HL-60 (cell line): ENCODE data around the gene CNST.

Experiments used
- DNase-seq, 2 experiments: peaks; one replicate each; pipeline ENCODE4 v3.0.0-alpha.2; 2010 to 2020; ENCODE audit warnings: low read depth in 1 of 2, low spot score in 1 of 2
- H3K27ac ChIP-seq: fragments of 250-450 bp; sonication (Bioruptor Pico); replicated peaks from 2 replicates; pipeline ENCODE4 v1.5.1; 2020; ENCODE audit warnings: mild to moderate bottlenecking, moderate library complexity
- H3K27me3 ChIP-seq: fragments of 250-450 bp; sonication (Bioruptor Pico); 2 replicates; pipeline ENCODE4 v1.5.1; 2021; ENCODE audit warnings: mild to moderate bottlenecking, moderate library complexity; ENCODE audit not compliant: insufficient read depth, poor library complexity, severe bottlenecking
- H3K4me3 ChIP-seq: replicated peaks from 2 replicates; pipeline ENCODE4 v1.5.1; 2011; ENCODE audit warnings: mild to moderate bottlenecking, control low read depth, low read length; ENCODE audit not compliant: insufficient read depth
- CTCF ChIP-seq: IDR thresholded peaks from one replicate; pipeline ENCODE4 v1.5.1; 2011; ENCODE audit warnings: low read length, control low read depth, inconsistent platforms; ENCODE audit not compliant: insufficient read depth
- GABPA ChIP-seq: IDR thresholded peaks from 2 replicates; pipeline ENCODE4 v1.6.1; 2012; ENCODE audit warnings: low read depth
- POLR2AphosphoS5 ChIP-seq: IDR thresholded peaks from 2 replicates; pipeline ENCODE4 v1.6.1; 2012; ENCODE audit warnings: low read depth
- REST ChIP-seq: IDR thresholded peaks from 2 replicates; pipeline ENCODE4 v1.6.1; 2012; ENCODE audit warnings: low read depth; ENCODE audit not compliant: insufficient replicate concordance
- SPI1 ChIP-seq: IDR thresholded peaks from 2 replicates; pipeline ENCODE4 v1.6.1; 2012; ENCODE audit warnings: low read depth, mild to moderate bottlenecking, borderline replicate concordance

CNST gene

GRCh38 chr1:246677842-246678241 lies 111.6 kb downstream of the CNST start:
- Histone ChIP-seq H3K4me3 (no peak overlapping the region), H3K27ac (no peak overlapping the region), H3K27me3 (no peaks in the 10 kb centered on the region)
- DNase-seq = no peak
- TF ChIP-seq CTCF = no peak
- no peak for TF ChIP-seq REST
- no peak for TF ChIP-seq SPI1
- no peak for TF ChIP-seq POLR2AphosphoS5
- no peak for TF ChIP-seq GABPA

- H3K27me3 ChIP-seq = no peaks in the 10 kb centered on the region
- H3K27ac ChIP-seq = no peak overlapping the region
- DNase-seq = no peak
- H3K4me3 ChIP-seq = no peak overlapping the region
- no peak for TF ChIP-seq REST
- no peak for TF ChIP-seq SPI1
- no peak for TF ChIP-seq GABPA
- no peak for TF ChIP-seq POLR2AphosphoS5
- no peak for TF ChIP-seq CTCF
These were observed 112.8 kb downstream of the CNST start for GRCh38 chr1:246678816-246679793.

- Histone ChIP-seq H3K27me3 (no peaks in the 10 kb centered on the region), H3K27ac (no peak overlapping the region), H3K4me3 (no peak overlapping the region)
- no peak for DNase-seq
- TF ChIP-seq SPI1 (no peak), POLR2AphosphoS5 (no peak), CTCF (no peak), GABPA (no peak)
These were observed 113.5 kb downstream of the CNST start for GRCh38 chr1:246679794-246680177.
